H1 (cell line): Measurements from ENCODE around the gene TIFAB. TPM values are rescaled to one million over a fixed set of nuclear protein-coding genes. Genes with fewer than 3 reads are reported as not detected.

Experiments
- SIN3A ChIP-seq, 2 experiments: IDR thresholded peaks in 1 of 2; conservative IDR thresholded peaks in 1 of 2; 2 replicates each; pipeline ENCODE4 v1.6.1; 2011 to 2012; ENCODE audit warnings: low read length in 2 of 2, improper control_type of control experiment in 1 of 2, low read depth in 1 of 2, mild to moderate bottlenecking in 1 of 2
- polyA plus RNA-seq, 7 experiments: library from polyadenylated mRNA; depleted of rRNA in 3 of 7; stranded (reverse) in 5 of 7; unstranded in 2 of 7; fragments of >200 nt in 5 of 7; fragments of 200-250 nt in 2 of 7; gene quantifications; 1 replicate in 5 of 7; 2 replicates in 1 of 7; 4 replicates in 1 of 7; pipeline versions ENCODE4 v1.2.1 to v1.2.3, GENCODE V29; 2011 to 2013; ENCODE audit warnings: missing spikeins in 2 of 7, mixed read lengths in 2 of 7
- total RNA-seq: library from RNA; stranded (reverse); fragmentation: NEBNext Ultra II Directional; extraction: Animal tissue kit (Norgen Biotek cat#: 25700); gene quantifications from 2 replicates; pipeline ENCODE4 v1.2.1, GENCODE V29; 2021

The TIFAB gene
- total and polyA plus RNA-seq, 2 of the 8 experiments (the other 6 are each of a cell fraction or from before 2014, with no cell fraction given) = not detected

- TF ChIP-seq SIN3A (conservative IDR thresholded peaks at IDR 0.05 in 1 of 2, IDR thresholded peaks at IDR 0.05 in 1 of 2; ENCODE audit: low read depth in 1 of 2, low read length in 2 of 2) = no peak
Observed at GRCh38 chr5:135486131-135487036, 34.2 kb upstream of the TIFAB start (continued).
